Fibroblast of skin of left biceps (primary cell): ENCODE data around the gene RORC.
"Not testable (repeated sequence)": the region's sequence is repeated elsewhere in the genome, so short reads cannot be mapped to it uniquely, and the experiment has no call there.

Experiments
- DNase-seq, 2 experiments: peaks; one replicate each; pipeline ENCODE4 v3.0.0-alpha.2; 2013; ENCODE audit warnings: low read depth in 2 of 2

Gene RORC

DNA sequence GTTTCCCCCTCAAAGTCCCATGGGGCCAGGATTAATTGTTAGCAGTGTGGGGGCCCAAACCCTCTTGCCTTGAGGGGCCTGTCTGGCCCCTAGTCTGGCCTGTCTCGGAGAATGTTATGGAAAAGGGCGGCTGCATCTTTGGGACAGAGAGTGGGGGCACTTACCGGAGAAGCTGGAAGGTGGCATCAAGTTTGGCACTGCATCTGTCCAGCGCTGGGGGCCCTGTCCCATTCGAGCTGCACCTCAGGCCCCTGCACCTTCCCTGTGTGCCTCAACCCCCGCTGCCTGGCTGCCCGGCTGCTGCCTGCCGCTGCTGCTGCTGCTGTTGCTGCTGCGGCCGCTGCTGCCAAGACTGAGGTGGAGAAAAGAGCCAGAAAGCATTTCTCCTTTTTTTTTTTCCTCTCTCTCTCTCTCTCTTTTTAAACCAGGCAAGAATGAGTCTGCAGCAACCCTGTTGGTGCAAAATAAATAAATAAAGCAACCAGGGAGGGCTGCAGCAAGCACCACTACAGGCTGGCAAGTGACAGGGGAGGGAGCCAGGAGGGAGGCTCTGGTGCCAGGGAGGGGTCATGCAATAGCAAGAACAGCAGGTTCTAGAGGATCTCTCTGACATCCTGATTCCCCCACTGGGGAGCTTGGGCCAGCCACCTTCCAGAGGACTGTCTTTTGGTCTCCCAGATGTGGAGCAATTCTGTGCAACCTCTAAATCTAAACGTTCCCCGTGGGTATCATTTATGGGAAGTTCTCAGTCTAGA lies 26.4 kb downstream of the RORC start, which contains the start of gene LINGO4:
Gene LINGO4, minus strand, starts transcription at position 354 of the 755 bp plus-strand sequence. CDS start 2,715 bp downstream, outside the sequence.
- no peak for DNase-seq

DNA sequence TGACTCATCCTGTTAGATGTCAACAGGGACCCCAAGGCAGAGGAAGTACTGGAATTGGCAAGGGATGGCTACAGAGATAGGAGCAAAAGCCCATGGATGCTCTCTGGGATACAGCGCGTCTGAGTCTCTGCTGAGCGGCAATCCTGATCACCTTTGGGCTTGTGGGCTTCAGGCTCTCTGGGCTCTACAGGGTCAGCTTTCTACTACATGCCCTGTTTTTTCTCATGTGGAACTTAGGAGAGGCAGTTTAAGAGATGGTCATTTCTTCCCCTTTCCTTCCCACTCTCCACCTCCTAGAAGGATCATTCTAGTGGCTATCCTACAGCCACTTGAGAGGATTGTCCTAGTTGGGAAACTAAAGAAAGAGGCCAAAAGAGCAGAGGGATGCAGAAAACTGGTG lies 27.7 kb downstream of the RORC start:
- DNase-seq = no peak

- no peak for DNase-seq
Observed at GRCh38 chr1:151803164-151803563, 28.4 kb downstream of the RORC start.

GRCh38 chr1:151802372-151802771 lies 29.2 kb downstream of the RORC start:
- no peak for DNase-seq

GRCh38 chr1:151801846-151802245 lies 29.8 kb downstream of the RORC start:
- no peak for DNase-seq

GRCh38 chr1:151801310-151801820 lies 30.2 kb downstream of the RORC start:
- DNase-seq = no peak

DNA sequence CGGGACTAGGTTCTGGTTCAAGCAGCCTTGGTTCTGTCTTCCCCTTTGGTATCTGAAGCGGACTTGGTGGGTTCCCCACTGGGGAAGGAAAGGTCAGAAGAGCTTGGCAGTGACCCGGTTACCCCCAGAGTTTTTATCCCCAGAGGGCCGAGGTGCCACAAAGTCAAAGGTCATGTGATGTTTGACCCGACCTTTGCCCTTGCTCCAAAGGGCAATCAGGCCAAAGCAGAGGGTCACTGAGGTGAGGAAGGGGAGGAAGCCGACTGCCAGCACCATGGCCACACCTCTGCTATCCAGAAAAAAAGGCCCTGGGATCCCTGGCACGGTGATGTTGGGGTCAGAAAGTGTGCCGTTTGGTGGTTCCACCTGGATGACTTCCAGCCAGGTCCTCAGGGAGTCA lies 30.8 kb downstream of the RORC start:
- DNase-seq = no peak

DNA sequence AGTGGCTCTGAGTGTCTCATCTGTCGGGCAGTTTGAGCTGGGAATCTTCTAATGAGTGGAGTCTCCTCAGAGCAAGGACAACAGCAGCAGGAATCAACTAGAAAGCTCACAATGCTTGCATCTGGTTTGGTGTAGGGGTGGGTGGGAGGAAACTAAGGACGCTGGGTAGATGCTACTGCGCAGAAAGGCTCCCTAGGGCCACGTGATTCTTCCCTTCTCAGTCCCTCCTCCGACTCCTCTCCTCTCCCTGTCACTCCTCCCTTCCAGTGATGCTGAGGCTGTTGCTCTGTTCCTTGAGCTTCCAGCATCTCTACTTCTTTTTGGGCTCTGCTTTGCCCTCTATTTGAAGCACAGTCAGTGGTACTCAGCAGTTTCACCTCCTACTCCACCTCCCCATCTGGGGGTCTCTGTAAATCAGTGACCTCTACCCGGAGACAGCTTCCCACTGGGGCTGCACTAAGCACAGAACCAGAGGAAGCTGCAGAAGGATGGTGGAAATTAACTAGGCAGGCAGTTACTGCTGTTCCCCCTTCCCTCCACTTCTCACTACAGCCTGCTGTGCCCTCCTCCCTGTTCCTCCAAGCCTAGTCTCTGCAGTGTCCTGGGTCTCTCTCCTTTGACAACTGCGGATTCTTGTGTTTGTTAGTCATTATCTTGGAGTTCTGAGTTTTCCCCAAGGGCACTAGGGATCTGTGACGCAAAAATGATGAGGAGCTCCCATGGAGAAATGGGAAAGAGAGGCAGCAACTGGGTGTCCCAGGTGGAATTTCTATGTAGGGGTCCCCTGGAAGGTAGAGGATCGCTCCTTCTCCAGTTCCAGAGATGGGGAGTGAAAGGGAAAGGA lies 32.2 kb downstream of the RORC start:
- no peak for DNase-seq

GRCh38 chr1:151798571-151798970 lies 33.0 kb downstream of the RORC start:
- DNase-seq = no peak

- DNase-seq = no peak
Observed at GRCh38 chr1:151790940-151791651, 40.5 kb downstream of the RORC start.

DNA sequence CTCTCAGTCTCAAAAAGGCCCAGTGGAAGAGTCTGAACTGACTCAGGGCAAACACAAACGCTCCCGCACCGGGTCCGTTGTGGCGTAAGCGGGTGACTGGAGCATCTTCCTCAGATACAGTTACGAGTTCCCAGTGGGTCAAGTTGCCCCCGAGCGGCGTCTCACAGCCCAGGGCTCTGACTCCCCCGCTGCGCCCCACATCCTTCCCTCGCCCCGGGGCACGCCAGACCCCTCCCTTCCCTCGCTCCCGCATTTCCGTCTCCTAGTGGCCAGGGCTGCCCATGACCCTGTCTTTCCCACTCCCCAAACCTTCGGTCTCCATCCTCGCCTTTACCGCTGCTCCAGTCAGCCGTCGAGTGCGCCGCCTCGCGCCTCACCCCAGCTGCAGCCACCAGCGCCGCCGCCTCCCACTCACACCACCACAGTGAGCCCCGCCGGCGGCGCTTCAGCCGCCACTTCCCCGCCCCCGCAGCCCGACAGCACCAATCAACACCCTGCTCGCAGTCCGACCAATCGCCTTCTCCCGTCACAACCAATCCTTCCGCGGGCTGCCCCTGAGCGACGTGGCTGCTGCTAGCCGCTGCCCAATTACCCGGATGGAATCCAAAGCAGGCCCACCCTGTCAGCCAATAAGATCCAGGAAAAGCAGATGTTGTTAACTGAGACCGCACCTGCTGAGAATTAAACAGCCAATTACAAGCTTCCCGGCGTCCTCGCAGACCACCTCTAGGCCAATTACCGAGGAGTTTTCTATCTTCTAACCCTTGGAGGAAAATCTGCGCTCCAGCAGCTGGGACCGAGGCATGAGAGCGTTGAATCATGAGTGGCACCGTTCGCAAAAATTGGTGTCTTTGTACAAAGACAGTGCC lies 41.3 kb downstream of the RORC start, which contains the start of gene TDRKH:
Gene TDRKH, minus strand, starts transcription at position 430 of the 869 bp plus-strand sequence. CDS start 7,478 bp downstream, outside the sequence.
- peak; percentile 97 to 98 for DNase-seq

DNA sequence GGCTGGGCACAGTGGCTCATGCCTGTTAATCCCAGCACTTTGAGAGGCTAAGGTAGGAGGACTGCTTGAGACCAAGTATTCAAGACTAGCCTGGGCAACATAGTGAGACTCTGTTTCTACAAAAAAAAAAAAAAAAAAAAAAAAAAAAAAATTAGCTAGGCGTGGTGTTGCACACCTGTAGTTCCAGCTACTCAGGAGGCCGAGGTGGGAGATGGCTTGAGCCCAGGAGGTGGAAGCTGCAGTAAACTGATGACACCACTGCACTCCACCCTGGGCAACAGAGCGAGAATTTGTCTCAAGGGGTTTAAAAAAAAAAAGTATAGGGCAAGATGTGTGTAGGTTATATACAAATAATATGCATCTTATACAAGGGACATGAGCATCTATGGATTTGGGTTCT lies 43.9 kb downstream of the RORC start:
- DNase-seq = no peak

DNA sequence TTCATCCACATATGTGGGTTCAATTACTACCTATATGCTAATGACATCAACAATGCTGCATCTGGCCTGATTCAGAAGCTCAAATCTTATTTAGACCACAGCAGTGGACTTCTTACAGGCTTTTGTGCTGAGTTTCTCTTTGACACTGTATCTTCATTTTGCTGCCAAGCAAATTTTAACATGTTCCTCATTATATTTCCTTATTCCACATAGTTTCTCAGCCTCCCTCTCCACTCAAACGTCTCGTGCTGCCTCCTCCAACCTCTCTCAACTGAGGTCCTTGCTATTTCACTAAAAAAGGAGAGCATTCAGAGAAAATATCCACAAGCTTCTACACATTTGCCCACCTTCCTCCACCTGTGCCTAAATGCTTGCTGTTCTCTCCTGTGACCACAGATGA lies 47.8 kb downstream of the RORC start:
- no peak for DNase-seq

DNA sequence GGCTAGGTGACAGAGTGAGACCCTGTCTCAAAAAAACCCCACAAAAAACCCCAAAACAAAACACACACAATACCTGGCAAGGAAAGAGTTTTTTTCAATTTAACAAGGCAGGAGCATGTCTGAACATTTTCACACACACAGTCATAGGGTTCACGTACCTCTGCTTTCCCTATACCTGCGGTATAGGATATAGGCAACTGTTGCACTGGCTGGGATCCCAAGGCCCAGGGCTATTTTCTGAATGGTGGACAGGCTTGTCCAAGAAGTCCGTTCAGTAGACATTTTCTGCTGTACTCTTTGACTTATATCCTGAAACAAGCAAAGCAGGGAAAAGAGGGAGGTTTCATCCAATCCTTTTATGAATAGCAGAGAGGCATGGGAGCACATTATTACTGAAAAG lies 48.9 kb downstream of the RORC start:
- DNase-seq = no peak

DNA sequence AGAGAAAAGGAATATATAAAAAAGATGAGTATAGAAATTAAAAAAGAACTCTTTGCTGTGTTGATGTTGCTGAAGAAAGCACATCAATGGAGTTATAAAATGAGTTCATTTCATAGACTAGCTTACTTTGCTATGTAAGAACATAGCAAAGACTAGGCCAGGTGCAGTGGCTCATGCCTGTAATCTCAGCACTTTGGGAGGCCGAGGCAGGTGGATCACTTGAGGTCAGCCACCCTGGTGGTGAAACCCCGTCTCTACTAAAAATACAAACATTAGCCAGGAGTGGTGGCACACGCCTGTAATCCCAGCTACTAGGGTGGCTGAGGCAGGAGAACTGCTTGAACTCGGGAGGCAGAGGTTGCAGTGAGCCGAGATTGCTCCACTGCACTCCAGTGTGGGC lies 49.6 kb downstream of the RORC start:
- not testable (repeated sequence) for DNase-seq

- DNase-seq = not testable (repeated sequence)
Observed at GRCh38 chr1:151780736-151781135, 50.9 kb downstream of the RORC start.

DNA sequence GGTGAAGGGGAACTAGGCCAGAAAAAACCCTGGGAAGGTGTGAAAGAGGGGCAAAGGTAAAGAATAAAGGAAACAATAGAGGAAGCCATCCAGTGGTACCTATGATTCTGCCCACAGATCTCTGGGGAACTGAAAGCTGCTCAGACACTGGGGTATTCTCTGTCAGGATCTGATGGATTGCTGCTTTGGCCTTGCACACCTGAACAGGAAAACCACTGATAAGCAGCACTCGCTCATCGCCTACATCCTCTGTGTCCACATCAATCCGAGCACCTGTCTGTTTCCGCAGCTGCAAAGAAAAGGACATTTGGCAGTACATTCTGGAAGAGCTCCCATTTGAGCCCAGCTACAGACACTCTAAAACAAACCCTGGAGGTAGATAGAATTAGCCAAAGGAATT lies 51.8 kb downstream of the RORC start:
- DNase-seq = no peak

- no peak for DNase-seq
Observed at GRCh38 chr1:151777317-151777716, 54.3 kb downstream of the RORC start.

DNA sequence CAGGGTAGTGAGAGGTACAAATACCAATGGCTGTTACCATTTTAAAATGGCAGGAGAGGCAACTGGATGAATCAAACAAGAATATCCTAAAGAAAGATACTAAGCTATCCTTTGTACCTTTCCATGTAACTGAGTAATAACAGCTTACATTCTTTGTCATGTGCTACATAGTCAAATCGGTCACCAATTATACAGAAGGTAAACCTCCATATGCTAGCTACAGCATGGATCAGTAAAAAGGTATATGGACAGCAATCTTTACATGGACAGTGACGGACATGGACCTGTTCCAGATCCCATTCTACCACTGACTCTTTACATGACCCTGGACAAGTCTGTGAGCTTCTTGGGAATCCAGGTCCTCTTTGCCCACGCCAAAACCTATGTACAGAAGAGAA lies 54.9 kb downstream of the RORC start:
- no peak for DNase-seq

GRCh38 chr1:151775894-151776664 lies 55.5 kb downstream of the RORC start:
- DNase-seq = no peak
